Measurements from ENCODE around the gene RPS6KA4. TPM values are rescaled to one million over a fixed set of nuclear protein-coding genes. Genes with fewer than 3 reads are reported as not detected.

The RPS6KA4 gene
- total and polyA plus RNA-seq, 2 of the 13 experiments (the other 11 are each of a cell fraction or from before 2014, with no cell fraction given), result 8.9 to 14.2 TPM

GRCh38 chr11:64347193-64347867, 11.6 kb upstream of the RPS6KA4 start:
- Histone ChIP-seq H2AFZ (ENCODE audit: low read length) (no peak overlapping the region), H3K4me1 (ENCODE audit: insufficient read depth, low read length) (peaks cover 40% of the 10 kb centered on the region), H3K27me3 (ENCODE audit: control insufficient read depth in 1 of 2, insufficient read depth in 2 of 2, low read length in 2 of 2) (peaks cover 2 to 21% of the 10 kb centered on the region in 2 experiments; a peak in 3 of 5 replicates), H3K27ac (ENCODE audit: extremely low read length, insufficient read depth, low read length) (no peak overlapping the region), H3K9ac (ENCODE audit: insufficient read depth, low read depth, low read length) (no peak overlapping the region), H3K4me2 (ENCODE audit: low read depth, low read length) (no peak overlapping the region), H3K4me3 (replicated peaks in 1 of 3; ENCODE audit: insufficient read depth in 1 of 3, low read depth in 2 of 3, low read length in 3 of 3) (no peak overlapping the region), H3K79me2 (ENCODE audit: insufficient read depth, low read length) (no peaks in the 10 kb centered on the region), H4K20me1 (ENCODE audit: insufficient read depth, low read length) (no peaks in the 10 kb centered on the region), H3K9me3 (ENCODE audit: low read length) (no peaks in the 10 kb centered on the region), H3K36me3 (replicated peaks in 1 of 2; ENCODE audit: control insufficient read depth in 1 of 2, insufficient read depth in 2 of 2, low read length in 2 of 2) (no peaks in the 10 kb centered on the region)
- no peak for FAIRE-seq
- ChIA-PET CTCF (ENCODE audit: low intra/inter-chr PET ratio, low total read pairs) (no interaction called here), POLR2A (interaction anchor here (0.7 kb wide), 1 partner anchor 8 kb away, joined by 3 read pairs; no protein-coding TSS in a partner anchor)
- in situ Hi-C loops (cut with HindIII; ENCODE audit: extremely low pct_ligation_motif_present, low pct_unique_long_range_greater_than_20kb) (no loop called here), intact Hi-C loops (cut with micrococcal nuclease; ENCODE audit: unreplicated experiment) (no loop called here)
- WGBS (ENCODE audit: low lambda C conversion rate), result 49% methylated on average over 12 of the region's 12 CpGs
- TF ChIP-seq ZNF768 (CRISPR knock-in tag; IDR thresholded peaks at IDR 0.05), result peak; percentile 95
- TF ChIP-seq ZNF17 (CRISPR knock-in tag; IDR thresholded peaks at IDR 0.05), result no peak
- peak; percentile 87 for TF ChIP-seq FOSL2 (CRISPR knock-in tag; IDR thresholded peaks at IDR 0.05)
- 0 out of 2 replicates have a peak, but pooled peaks have one; percentile 24 for TF ChIP-seq SAP130 (CRISPR knock-in tag; IDR thresholded peaks at IDR 0.05; ENCODE audit: low read depth)
- TF ChIP-seq CEBPG (CRISPR knock-in tag; IDR thresholded peaks at IDR 0.05), result peak; percentile 44; the same call in 1 of the 2 replicates
- TF ChIP-seq ZBTB33 (CRISPR knock-in tag; IDR thresholded peaks at IDR 0.05), result peak; percentile 36; the same call in 1 of the 2 replicates
- TF ChIP-seq CEBPB (IDR thresholded peaks at IDR 0.05; ENCODE audit: borderline replicate concordance, low read depth, low read length), result peak; percentile 84
- no peak for TF ChIP-seq PPARG (CRISPR knock-in tag; conservative IDR thresholded peaks at IDR 0.05)
- no TSS peak for BruUV-seq (replicated peaks)
- DNase-seq (ENCODE audit: low spot score), result no peak
- no peak for ATAC-seq
